NCI-H2227 (cell line): ENCODE data around the gene SLC12A4.
"Not testable (repeated sequence)": the region's sequence is repeated elsewhere in the genome, so short reads cannot be mapped to it uniquely, and the experiment has no call there.

Experiments
- DNase-seq: peaks from one replicate; lab custom pipeline; 2025; ENCODE audit not compliant: unreplicated experiment; lab: John Stamatoyannopoulos, UW

The SLC12A4 gene

DNA sequence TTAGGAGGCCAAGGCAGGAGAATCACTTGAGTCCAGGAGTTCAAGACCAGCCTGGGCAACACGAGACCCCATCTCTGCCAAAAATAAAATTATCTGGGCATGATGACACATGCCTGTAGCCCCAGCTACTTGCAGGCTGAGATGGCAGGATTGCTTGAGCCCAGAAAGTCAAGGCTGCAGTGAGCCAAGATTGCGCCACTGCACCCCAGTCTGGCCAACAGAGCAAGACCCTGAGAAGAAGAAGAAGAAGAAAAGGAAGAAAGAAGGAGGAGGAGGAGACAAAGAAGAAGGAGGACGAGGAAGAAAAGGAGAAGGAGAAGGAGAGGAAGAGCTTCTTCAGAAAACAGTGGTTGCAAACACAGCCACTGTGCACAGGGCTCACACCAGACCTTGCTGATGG is 20.2 kb upstream of the SLC12A4 start:
- DNase-seq: no peak

- no peak for DNase-seq
Measured at GRCh38 chr16:67987460-67988160, 19.2 kb upstream of the SLC12A4 start.

DNA sequence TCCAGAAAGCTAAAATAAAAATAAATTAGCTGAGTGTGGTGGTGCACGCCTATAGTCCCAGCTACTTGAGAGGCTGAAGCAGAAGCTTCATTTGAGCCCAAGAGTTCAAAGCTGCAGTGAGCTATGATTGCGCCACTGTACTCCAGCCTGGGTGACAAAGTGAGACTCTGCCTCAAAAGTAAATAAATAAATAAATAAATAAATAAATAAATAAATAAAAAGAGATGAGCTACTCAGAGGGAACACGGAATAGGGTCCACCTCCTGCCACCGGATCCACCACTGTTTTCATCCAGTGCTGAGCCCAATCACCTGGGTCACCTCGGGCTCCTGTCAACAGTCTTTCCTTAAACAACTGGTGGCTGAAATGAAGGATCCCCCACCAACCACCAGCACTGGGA is 18.5 kb upstream of the SLC12A4 start:
- DNase-seq: no peak

DNA sequence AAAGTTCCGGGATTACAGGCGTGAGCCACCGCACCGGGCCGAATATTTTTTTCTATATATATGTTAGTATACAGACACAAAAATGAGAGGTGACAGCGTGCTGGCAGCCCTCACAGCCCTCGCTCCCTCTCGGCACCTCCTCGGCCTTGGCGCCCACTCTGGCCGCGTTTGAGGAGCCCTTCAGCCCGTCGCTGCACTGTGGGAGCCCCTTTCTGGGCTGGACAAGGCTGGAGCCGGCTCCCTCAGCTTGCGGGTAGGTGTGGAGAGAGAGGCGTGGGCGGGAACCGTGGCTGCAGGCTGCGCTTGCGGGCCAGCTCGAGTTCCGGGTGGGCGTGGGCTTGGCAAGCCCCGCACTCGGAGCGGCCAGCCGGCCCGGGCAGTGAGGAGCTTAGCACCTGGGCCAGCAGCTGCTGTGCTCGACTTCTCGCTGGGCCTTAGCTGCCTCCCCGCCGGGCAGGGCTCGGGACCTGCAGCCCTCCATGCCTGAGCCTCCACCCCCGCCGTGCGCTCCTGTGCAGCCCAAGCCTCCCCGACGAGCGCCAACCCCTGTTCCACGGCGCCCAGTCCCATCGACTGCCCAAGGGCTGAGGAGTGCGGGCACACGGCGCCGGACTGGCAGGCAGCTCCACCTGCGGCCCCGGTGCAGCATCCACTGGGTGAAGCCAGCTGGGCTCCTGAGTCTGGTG is 13.7 kb upstream of the SLC12A4 start:
- DNase-seq: no peak

GRCh38 chr16:67979955-67980678 is 11.7 kb upstream of the SLC12A4 start, which contains the start of gene DPEP3:
Gene DPEP3, minus strand, starts transcription at chr16:67980499. Its CDS starts 119 bp downstream, at chr16:67980380.
- no peak for DNase-seq

DNA sequence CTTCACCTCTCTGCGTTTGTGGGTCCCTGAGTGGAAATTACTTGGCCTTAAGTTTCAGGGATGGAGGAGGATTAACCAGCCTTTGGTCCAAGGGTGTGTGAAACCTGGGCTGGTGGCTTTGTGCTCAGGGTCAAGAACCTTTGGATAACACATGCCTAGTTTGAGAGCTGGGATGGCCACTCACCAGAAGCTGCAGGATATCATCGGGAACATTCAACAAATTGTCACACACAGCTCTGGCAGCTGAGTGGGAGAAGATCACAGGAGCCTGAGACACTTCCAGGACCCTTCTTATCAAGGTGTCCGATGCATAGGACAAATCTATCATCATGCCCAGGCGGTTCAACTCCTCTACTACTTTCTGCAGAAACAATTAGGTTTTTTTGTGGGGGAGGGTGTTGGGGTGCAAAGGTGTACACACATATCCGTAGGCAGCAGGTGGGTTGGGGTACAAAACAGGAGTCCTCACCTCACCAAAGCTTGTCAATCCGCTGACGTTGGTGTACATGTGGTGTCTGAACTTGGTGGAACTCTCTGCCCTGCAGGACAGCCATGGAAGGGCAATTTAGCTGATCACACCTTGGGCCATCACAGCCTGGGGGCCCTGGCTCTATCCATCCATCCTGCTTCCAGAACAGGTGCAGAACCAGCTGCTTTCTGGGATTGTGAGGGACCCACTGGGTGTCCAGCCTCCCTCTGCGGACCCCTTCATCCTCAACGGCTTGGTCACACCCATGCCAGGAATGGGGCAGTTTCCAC is 9.2 kb upstream of the SLC12A4 start:
- DNase-seq: no peak

- no peak for DNase-seq
Measured at GRCh38 chr16:67977005-67977404, 8.6 kb upstream of the SLC12A4 start.

DNA sequence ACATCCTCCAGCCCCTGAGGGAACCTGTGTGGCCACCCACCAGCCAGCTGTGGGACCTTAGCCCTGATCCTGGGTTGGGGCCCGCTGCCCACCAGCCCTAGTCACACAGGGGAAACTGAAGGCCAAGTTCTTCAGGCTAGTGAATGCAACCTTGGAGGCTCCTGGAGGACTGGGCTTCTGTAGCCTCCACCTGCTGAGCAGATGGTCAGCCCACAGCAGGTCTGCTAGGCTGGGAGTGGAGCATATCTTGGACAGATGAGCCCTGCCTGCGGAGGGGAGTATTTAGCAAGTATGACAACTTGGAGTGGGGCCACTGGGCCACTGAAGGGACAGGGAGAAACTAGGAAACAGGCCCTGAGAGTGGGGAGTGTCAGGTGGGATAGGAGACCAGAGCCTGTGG is 7.8 kb upstream of the SLC12A4 start:
- no peak for DNase-seq

DNA sequence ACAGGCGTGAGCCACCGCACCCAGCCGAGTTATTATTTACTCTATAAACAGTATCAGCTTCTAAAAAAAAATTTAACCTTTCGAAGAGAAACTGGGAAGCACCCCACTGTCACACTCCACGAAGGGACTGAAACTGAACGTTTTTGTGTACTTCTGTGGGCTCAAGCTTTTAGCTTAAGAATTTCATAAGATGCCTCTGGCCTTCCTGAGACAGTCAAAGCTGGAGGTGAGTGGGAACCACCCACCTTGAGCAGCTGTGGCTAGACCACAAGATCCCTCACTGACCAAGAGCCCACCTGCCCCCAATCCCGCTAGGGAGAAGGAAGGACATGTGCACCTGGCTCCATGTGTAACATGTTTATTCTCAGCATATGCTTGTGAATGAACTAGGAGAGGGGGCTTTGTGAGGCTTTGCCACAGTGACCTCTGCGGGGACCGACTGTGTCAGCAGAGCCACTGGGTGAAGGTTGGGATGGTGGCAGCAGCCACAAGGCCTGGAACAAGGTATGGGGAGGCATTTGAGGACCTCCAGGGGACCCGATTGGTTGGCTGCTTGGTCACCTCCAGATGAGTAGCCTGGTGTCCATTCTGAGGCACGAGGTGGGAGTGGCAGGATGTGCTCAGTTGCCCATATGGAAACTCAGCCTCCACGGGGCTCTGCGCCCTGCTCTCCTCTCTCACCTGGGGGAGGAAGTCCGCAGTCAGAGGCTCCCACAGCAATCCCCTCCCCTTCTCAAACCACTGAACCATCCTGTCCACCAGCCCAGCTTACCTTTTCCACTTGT is 7.1 kb upstream of the SLC12A4 start:
- DNase-seq: no peak

- not testable (repeated sequence) for DNase-seq
Measured at GRCh38 chr16:67972285-67972684, 3.8 kb upstream of the SLC12A4 start.

GRCh38 chr16:67971111-67971510 is 2.7 kb upstream of the SLC12A4 start:
- no peak for DNase-seq

DNA sequence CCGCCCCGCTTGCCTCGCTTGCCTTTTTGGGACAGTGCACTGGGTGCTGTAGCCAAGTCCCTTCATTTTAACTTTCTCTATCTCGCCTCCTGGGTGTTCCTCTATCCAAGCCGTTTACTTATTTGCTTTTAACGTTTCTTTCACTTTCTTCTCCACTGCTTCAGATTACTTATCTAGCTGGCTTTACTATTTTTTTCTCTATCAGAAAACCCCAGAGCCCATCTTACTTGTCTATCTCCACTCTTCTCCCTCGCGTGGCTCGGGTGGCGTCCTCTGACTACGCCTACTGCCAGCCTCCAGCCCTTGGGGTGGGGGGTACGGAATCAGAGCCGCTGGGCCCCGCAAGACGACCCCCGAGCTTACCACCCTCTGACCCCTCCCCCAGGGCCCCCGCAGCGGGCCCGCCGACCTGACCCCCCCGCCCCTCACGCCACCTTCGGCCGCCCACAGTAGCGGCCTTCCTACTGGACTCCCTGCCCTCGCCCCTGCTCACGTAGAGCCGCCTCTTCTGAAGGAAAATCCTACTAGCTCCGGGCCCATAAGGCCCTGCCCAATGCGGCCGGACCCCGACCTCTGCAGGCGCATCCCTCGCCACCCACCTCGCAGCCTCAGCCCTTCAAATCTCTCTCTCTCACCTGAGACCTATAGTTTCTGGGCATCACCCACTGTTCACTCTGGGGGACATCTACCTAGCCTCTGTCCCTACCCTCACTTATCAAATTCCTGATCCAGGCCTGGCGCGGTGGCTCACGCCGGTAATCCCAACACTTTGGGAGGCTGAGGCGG is 1.0 kb upstream of the SLC12A4 start:
- DNase-seq: no peak

- DNase-seq: peak; percentile 20
Measured at GRCh38 chr16:67967958-67968399, 458 bp downstream of the SLC12A4 start.

GRCh38 chr16:67967183-67967957 is 1.1 kb downstream of the SLC12A4 start:
- no peak for DNase-seq

GRCh38 chr16:67966549-67967182 is 1.8 kb downstream of the SLC12A4 start:
- DNase-seq: no peak

DNA sequence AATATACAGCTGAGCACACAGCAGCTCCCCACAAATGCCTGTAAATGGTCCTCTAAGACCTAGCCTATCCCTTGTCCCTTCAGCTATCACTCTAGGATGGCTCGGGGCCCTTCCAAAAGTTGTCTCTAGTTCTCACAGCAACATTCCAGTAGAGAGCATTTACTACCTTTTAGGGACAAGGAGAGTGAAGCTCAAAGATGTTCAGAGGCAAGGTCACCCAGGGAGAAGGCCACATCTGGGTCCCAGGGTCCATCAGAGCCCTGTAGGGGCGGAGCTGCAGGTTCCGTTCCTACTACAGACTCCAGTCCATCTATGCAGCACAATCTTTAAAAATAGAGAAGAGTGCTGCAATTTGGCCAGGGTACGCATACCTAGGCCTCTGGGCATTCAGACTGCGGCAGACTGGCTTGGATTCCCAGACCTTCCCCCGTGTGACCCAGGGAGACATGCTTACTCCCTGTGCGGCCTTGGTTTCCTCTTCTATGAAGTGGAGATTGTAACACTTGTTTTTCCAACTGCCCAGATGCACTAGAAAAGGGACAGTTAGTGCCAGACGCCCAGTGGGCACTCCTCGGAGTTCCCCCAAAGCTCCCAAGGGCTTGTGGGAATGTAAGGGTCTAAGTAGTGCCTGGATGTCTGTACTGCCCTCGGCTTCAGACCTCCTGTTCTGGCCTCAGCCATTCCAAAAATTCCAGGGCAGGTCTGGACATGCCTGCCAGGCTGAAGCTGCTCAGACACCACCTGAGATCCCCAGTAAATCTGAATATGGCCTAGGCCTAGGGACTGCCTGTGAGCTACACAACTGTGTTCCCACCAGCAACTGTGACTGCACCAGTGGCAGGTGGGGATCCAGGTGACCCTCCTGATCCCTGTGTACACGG is 2.5 kb downstream of the SLC12A4 start:
- DNase-seq: no peak

DNA sequence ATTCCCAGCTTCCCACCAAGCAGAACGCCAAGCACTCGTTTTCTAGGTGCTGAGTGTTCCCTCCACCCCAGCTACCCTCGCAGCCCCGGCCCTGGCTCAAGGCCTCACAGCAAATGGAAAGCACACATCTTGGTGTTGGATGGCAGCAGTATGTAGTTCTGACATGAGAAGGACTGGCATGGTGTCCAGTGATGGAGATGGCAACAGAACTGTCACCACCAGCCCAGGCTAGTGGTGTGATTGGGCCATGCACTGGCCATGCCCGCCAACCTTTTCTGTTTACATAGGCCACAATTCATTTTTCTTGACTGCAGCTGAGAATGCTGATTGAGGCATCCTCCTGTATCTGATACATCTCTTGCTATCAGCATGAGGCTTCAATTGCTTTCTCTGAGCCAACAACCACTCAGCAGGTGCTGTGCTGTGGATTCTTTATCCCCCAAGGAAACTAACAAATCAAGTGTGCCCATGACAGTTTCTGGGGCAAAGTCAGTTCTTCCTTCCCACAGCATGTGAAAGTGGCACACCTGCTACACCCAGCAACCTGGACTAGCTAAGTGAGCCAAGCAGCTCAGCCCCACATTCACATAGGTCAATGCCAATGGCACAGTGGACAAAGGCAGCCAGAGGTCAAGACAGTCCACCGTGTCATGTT is 3.8 kb downstream of the SLC12A4 start:
- DNase-seq: no peak
